SH-SY5Y (cell line): ENCODE results near the gene TMEM39A.

Experiments used
- GATA2 ChIP-seq: IDR thresholded peaks from 2 replicates; pipeline ENCODE4 v1.6.1; 2011; ENCODE audit warnings: mild to moderate bottlenecking, low read depth, low read length
- GATA3 ChIP-seq: IDR thresholded peaks from 2 replicates; pipeline ENCODE4 v1.6.1; 2011; ENCODE audit warnings: low read depth, mild to moderate bottlenecking, low read length, moderate library complexity

- TF ChIP-seq GATA2, result no peak
- TF ChIP-seq GATA3, result no peak
Measured at GRCh38 chr3:119380697-119381096, 82.7 kb downstream of the TMEM39A start.
